Cardiac atrium fibroblast (primary cell): Measurements from ENCODE around the gene SPACA5B. TPM values are rescaled to one million over a fixed set of nuclear protein-coding genes. Genes with fewer than 3 reads are reported as not detected.

Source experiments
- total RNA-seq: library from RNA; depleted of rRNA; stranded (reverse); fragments of >200 nt; gene quantifications from 2 replicates; pipeline ENCODE4 v1.2.3, GENCODE V29; 2015

The SPACA5B gene
- total RNA-seq: not detected in 2 replicates

GRCh38 chrX:48130326-48130725 is at the start of gene SPACA5B:
SPACA5B (plus strand) TSS chrX:48130626; CDS start chrX:48130688, 62 bp downstream.

Other genes with a start within 250 kb of the SPACA5B start
- 1.5 and 3.2 TPM in 2 replicates for gene ZNF182, start 126.6 kb upstream of the SPACA5B start, total RNA-seq
- gene SPACA5, start 123.6 kb upstream of the SPACA5B start, total RNA-seq: not detected in 2 replicates
- 0.18 and 0.97 TPM in 2 replicates for gene ZNF630, start 59.0 kb upstream of the SPACA5B start, total RNA-seq
- gene SSX5, start 66.2 kb downstream of the SPACA5B start, total RNA-seq: not detected in 2 replicates
- not detected in 2 replicates for gene SSX1, start 124.8 kb downstream of the SPACA5B start, total RNA-seq
- gene SSX3, start 226.1 kb downstream of the SPACA5B start, total RNA-seq: not detected in 2 replicates